HG03066 (cell line): ENCODE results near the gene DIP2C.

ENCODE experiments used
- ATAC-seq: cut with Tn5 transposase; IDR thresholded peaks from one replicate; pipeline ENCODE4 v1.9.1; 2021; ENCODE audit warnings: low read depth; ENCODE audit not compliant: unreplicated experiment

DIP2C gene

GRCh38 chr10:390449-391100, 298.9 kb downstream of the DIP2C start:
- ATAC-seq, result no peak

- no peak for ATAC-seq
Measured at GRCh38 chr10:389836-390448, 299.5 kb downstream of the DIP2C start.

GRCh38 chr10:389261-389790, 300.1 kb downstream of the DIP2C start:
- ATAC-seq, result no peak

GRCh38 chr10:388661-389045, 300.8 kb downstream of the DIP2C start:
- no peak for ATAC-seq

- ATAC-seq, result no peak
Measured at GRCh38 chr10:387909-388660, 301.4 kb downstream of the DIP2C start.

GRCh38 chr10:387593-387891, 301.9 kb downstream of the DIP2C start:
- ATAC-seq, result no peak

- no peak for ATAC-seq
Measured at GRCh38 chr10:386771-387592, 302.5 kb downstream of the DIP2C start.

- ATAC-seq, result no peak
Measured at GRCh38 chr10:385571-386300, 303.7 kb downstream of the DIP2C start.

- ATAC-seq, result no peak
Measured at GRCh38 chr10:384538-385305, 304.7 kb downstream of the DIP2C start.

- no peak for ATAC-seq
Measured at GRCh38 chr10:383519-383918, 305.9 kb downstream of the DIP2C start.

GRCh38 chr10:381805-382204, 307.7 kb downstream of the DIP2C start:
- no peak for ATAC-seq

- ATAC-seq, result no peak
Measured at GRCh38 chr10:381346-381745, 308.1 kb downstream of the DIP2C start.

- ATAC-seq, result no peak
Measured at GRCh38 chr10:380313-380940, 309.0 kb downstream of the DIP2C start.

GRCh38 chr10:378930-379704, 310.4 kb downstream of the DIP2C start:
- ATAC-seq, result no peak

GRCh38 chr10:378230-378929, 311.1 kb downstream of the DIP2C start:
- ATAC-seq, result no peak

- ATAC-seq, result no peak
Measured at GRCh38 chr10:377228-377627, 312.2 kb downstream of the DIP2C start.

- ATAC-seq, result no peak
Measured at GRCh38 chr10:375815-376505, 313.5 kb downstream of the DIP2C start.
